PFSK-1 (cell line): ENCODE data around the gene HSF2BP.

Source experiments
- FOXP2 ChIP-seq: optimal IDR thresholded peaks from 2 replicates; pipeline ENCODE3; 2011; ENCODE audit warnings: borderline replicate concordance, control low read depth, inconsistent platforms; ENCODE audit not compliant: insufficient read depth; ENCODE audit errors: extremely low read length, extremely low read depth
- POLR2AphosphoS5 ChIP-seq: IDR thresholded peaks from 2 replicates; pipeline ENCODE4 v1.6.1; 2012; ENCODE audit warnings: low read depth, mild to moderate bottlenecking, control low read depth, low read length, moderate library complexity
- SIN3A ChIP-seq: IDR thresholded peaks from 2 replicates; pipeline ENCODE4 v1.6.1; 2012; ENCODE audit warnings: mild to moderate bottlenecking, low read length, moderate library complexity, borderline replicate concordance; ENCODE audit not compliant: insufficient read depth
- TAF1 ChIP-seq: IDR thresholded peaks from 2 replicates; pipeline ENCODE4 v1.6.1; 2012; ENCODE audit warnings: low read length, control low read depth, borderline replicate concordance; ENCODE audit not compliant: insufficient read depth
- TF ChIP-seq, protein P1 (sequence below), 2 experiments: IDR thresholded peaks; 2 replicates each; pipeline versions ENCODE4 v1.6.1 to v1.8.0; 2011 to 2012; ENCODE audit warnings: low read depth in 2 of 2, low read length in 2 of 2, control low read depth in 1 of 2, inconsistent platforms in 1 of 2, mild to moderate bottlenecking in 1 of 2, moderate library complexity in 1 of 2; ENCODE audit not compliant: insufficient read depth in 1 of 2

The HSF2BP gene

DNA sequence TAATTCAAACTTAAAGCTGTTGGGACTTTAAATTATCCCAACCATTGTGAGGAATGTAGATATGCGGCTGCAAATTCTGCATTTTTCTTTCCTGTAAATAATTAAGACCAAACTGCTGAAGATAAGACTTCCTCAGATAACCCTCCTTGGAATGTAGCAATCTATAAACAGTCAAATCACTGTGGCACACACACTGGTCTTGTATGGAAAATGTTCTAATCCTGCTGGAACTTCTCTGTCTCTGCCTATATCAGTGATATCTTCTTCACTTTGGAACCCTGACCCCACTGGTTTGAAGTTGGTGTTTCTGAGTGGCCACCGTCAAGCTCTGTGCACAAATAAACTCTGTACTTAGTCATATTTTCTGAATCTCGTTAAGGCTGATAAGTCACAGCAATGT, 32.9 kb downstream of the HSF2BP start:
- TF ChIP-seq, protein P1, sequence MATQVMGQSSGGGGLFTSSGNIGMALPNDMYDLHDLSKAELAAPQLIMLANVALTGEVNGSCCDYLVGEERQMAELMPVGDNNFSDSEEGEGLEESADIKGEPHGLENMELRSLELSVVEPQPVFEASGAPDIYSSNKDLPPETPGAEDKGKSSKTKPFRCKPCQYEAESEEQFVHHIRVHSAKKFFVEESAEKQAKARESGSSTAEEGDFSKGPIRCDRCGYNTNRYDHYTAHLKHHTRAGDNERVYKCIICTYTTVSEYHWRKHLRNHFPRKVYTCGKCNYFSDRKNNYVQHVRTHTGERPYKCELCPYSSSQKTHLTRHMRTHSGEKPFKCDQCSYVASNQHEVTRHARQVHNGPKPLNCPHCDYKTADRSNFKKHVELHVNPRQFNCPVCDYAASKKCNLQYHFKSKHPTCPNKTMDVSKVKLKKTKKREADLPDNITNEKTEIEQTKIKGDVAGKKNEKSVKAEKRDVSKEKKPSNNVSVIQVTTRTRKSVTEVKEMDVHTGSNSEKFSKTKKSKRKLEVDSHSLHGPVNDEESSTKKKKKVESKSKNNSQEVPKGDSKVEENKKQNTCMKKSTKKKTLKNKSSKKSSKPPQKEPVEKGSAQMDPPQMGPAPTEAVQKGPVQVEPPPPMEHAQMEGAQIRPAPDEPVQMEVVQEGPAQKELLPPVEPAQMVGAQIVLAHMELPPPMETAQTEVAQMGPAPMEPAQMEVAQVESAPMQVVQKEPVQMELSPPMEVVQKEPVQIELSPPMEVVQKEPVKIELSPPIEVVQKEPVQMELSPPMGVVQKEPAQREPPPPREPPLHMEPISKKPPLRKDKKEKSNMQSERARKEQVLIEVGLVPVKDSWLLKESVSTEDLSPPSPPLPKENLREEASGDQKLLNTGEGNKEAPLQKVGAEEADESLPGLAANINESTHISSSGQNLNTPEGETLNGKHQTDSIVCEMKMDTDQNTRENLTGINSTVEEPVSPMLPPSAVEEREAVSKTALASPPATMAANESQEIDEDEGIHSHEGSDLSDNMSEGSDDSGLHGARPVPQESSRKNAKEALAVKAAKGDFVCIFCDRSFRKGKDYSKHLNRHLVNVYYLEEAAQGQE (IDR thresholded peaks at IDR 0.05; ENCODE audit: insufficient read depth in 1 of 2, low read depth in 2 of 2, low read length in 2 of 2) = no peak
- TF ChIP-seq SIN3A (no peak), POLR2AphosphoS5 (no peak), TAF1 (no peak), FOXP2 (no peak)

DNA sequence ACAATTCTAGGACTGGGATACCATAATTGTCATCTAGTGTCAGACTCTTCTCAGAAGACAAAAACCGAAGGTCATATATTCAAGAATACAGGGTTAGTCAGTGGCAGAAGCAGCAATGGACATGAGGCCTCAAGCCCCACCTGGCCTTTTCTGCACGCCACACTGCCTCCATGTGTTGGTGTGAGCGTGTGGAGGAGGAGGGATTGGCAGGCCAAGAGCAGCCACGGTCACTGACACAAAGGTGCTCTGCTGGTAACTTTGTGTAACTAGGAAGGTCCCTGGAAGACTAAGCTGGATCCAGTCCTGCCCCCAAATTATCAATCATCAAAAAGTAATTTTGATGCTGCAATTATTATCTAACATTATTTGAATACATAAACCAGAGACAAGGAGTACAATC, 34.9 kb downstream of the HSF2BP start:
- TF ChIP-seq TAF1 (no peak), FOXP2 (no peak)
- TF ChIP-seq, protein P1 (IDR thresholded peaks at IDR 0.05; ENCODE audit: insufficient read depth in 1 of 2, low read depth in 2 of 2, low read length in 2 of 2) = no peak

DNA sequence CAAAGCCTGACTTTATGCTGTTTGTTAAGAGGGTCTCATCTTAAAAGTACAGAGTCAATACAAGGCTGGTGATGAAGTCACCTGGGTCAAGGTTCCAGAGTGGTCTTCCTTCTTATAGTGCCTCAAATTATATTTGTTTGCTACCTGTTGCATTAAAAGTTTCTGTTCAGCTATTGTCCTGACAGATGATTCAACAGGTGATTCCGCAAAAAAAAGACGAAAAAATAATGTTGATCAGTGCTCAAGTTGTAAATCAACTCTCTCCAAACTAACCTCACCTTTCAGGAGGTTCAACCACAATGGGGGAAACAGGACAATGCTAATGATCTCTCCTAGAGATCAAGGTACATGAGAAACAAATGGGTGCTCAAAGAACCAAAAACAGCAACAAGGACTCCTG, 35.7 kb downstream of the HSF2BP start:
- TF ChIP-seq TAF1 = no peak
- TF ChIP-seq POLR2AphosphoS5 = no peak
- no peak for TF ChIP-seq SIN3A
- TF ChIP-seq, protein P1 (IDR thresholded peaks at IDR 0.05; ENCODE audit: insufficient read depth in 1 of 2, low read depth in 2 of 2, low read length in 2 of 2) = no peak

DNA sequence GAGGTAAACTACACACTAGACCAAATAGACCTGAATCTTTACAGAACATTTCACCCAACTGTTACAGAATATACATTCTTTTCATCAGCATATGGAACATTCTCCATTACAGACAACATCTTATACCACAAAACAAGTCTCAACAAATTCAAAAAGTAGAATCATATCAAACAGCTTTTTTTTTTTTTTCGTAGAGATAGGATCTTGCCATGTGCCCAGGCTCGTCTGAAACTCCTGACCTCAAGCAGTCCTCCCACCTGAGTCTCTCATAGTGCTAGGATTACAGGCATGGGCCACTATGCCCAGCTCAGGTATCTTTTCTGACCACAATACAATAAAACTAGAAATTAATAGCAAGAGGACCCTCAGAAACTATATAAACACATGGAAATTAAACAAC, 36.5 kb downstream of the HSF2BP start:
- TF ChIP-seq FOXP2 = no peak
- TF ChIP-seq SIN3A = no peak
- TF ChIP-seq TAF1 = no peak
- TF ChIP-seq, protein P1 (IDR thresholded peaks at IDR 0.05; ENCODE audit: insufficient read depth in 1 of 2, low read depth in 2 of 2, low read length in 2 of 2) = no peak
- no peak for TF ChIP-seq POLR2AphosphoS5

DNA sequence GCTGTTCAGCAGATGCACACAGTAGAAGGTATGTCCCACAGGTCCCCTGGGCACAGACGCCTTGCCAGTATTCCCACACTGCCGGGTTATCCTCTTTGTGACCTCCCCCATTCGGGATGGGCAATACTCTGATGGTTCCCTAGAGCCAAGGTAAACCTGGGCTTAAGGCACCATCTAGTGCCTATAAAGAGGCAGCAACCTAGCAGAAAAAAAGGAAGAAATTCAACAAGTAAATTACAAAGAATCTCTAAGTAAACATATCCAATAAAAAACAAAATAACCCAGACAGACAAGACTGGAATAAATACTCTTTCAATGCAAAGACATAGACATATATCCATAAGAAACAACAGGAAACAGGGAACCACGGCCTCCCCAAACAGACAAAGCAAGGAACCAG, 39.4 kb downstream of the HSF2BP start:
- TF ChIP-seq FOXP2 (no peak), TAF1 (no peak), SIN3A (no peak), POLR2AphosphoS5 (no peak)
- TF ChIP-seq, protein P1 (IDR thresholded peaks at IDR 0.05; ENCODE audit: insufficient read depth in 1 of 2, low read depth in 2 of 2, low read length in 2 of 2) = no peak
